ENCODE measurements around the gene CBFA2T3.

DNA sequence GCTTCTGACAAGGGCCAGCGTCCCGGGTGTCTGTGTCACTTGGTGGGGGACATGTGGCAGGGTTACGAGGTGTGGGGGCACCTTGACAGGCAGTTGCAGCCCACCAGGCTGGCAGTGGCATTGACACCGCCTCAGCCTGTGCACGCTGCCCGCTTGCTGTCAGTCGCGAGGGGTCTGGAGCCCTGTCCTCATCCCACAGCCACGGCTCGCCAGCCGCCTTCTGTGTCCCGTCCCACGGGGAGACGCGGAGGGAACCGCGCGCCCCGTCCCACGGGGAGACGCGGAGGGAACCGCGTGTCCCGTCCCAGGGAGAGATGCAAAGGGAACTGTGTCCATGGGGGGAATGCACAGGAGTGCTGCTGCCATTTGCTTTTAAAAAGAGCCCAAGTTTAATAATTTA, 114.0 kb downstream of the CBFA2T3 start:
- no peak for TF ChIP-seq CTCF (IDR thresholded peaks at IDR 0.05; ENCODE audit: insufficient read depth, low read length)
- TF ChIP-seq, protein P1, sequence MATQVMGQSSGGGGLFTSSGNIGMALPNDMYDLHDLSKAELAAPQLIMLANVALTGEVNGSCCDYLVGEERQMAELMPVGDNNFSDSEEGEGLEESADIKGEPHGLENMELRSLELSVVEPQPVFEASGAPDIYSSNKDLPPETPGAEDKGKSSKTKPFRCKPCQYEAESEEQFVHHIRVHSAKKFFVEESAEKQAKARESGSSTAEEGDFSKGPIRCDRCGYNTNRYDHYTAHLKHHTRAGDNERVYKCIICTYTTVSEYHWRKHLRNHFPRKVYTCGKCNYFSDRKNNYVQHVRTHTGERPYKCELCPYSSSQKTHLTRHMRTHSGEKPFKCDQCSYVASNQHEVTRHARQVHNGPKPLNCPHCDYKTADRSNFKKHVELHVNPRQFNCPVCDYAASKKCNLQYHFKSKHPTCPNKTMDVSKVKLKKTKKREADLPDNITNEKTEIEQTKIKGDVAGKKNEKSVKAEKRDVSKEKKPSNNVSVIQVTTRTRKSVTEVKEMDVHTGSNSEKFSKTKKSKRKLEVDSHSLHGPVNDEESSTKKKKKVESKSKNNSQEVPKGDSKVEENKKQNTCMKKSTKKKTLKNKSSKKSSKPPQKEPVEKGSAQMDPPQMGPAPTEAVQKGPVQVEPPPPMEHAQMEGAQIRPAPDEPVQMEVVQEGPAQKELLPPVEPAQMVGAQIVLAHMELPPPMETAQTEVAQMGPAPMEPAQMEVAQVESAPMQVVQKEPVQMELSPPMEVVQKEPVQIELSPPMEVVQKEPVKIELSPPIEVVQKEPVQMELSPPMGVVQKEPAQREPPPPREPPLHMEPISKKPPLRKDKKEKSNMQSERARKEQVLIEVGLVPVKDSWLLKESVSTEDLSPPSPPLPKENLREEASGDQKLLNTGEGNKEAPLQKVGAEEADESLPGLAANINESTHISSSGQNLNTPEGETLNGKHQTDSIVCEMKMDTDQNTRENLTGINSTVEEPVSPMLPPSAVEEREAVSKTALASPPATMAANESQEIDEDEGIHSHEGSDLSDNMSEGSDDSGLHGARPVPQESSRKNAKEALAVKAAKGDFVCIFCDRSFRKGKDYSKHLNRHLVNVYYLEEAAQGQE (IDR thresholded peaks at IDR 0.05; ENCODE audit: insufficient replicate concordance, low read depth), result no peak

All from HL-60 (cell line).